HepG2 (cell line): ENCODE measurements around the gene PA2G4. TPM values are rescaled to one million over a fixed set of nuclear protein-coding genes. Genes with fewer than 3 reads are reported as not detected.

Experiments
- ATAC-seq: fragments of 200-7000 bp; cut with Tn5 transposase; 3 replicates; pipeline ENCODE4 v1.9.1; 2020; ENCODE audit warnings: mild to moderate bottlenecking, moderate library complexity
- BruUV-seq: library from RNA; stranded (reverse); fragments of 400-500 nt; replicated peaks from 2 replicates; lab custom pipeline; 2021; lab: Mats Ljungman, UMichigan
- CTCF ChIA-PET: fragments of 300-600 bp; formaldehyde crosslinking; extraction: SDS; loops from one replicate; lab custom pipeline; 2021; ENCODE audit warnings: low total read pairs, inconsistent platforms, low intra/inter-chr PET ratio; lab: Yijun Ruan, JAX
- POLR2A ChIA-PET: fragments of 350-600 bp; sonication (Branson Sonifier 250); formaldehyde crosslinking; loops from one replicate; lab custom pipeline; 2020; ENCODE audit warnings: antibody characterized with exemption, inconsistent platforms; lab: Yijun Ruan, JAX
- DNase-seq: peaks from one replicate; pipeline ENCODE4 v3.0.0-alpha.2; 2015; ENCODE audit warnings: low spot score
- FAIRE-seq: peaks from 3 replicates; lab custom pipeline; 2011; peaks lifted over from hg19 to GRCh38; lab: Jason Lieb, UNC
- H2AFZ ChIP-seq: one replicate; pipeline ENCODE4 v1.6.1; 2011; ENCODE audit warnings: low read length, inconsistent platforms
- H3K27ac ChIP-seq: fragments of 300-600 bp; 3 replicates; pipeline ENCODE4 v1.8.0; 2011; ENCODE audit warnings: mixed run types, mild to moderate bottlenecking, mixed read lengths, low read length, inconsistent platforms; ENCODE audit not compliant: insufficient read depth; ENCODE audit errors: extremely low read length
- H3K27me3 ChIP-seq, 2 experiments: fragments of 200-600 bp in 1 of 2; 2 replicates in 1 of 2; 3 replicates in 1 of 2; pipeline versions ENCODE4 v1.6.0 to v1.8.0; 2011; ENCODE audit warnings: low read length in 2 of 2, mild to moderate bottlenecking in 2 of 2, moderate library complexity in 2 of 2, inconsistent platforms in 1 of 2; ENCODE audit not compliant: insufficient read depth in 2 of 2, control insufficient read depth in 1 of 2
- H3K36me3 ChIP-seq, 2 experiments: fragments of 200-600 bp in 1 of 2; replicated peaks in 1 of 2; 2 replicates in 1 of 2; 3 replicates in 1 of 2; pipeline versions ENCODE4 v1.5.1 to v1.8.0; 2011; ENCODE audit warnings: low read length in 2 of 2, inconsistent platforms in 1 of 2; ENCODE audit not compliant: insufficient read depth in 2 of 2, control insufficient read depth in 1 of 2
- H3K4me1 ChIP-seq: 2 replicates; pipeline ENCODE4 v1.5.1; 2012; ENCODE audit warnings: low read length, inconsistent platforms; ENCODE audit not compliant: insufficient read depth
- H3K4me2 ChIP-seq: 2 replicates; pipeline ENCODE4 v1.6.0; 2011; ENCODE audit warnings: low read depth, low read length, inconsistent platforms
- H3K4me3 ChIP-seq, 3 experiments: fragments of 200-600 bp in 1 of 3; sonication (generic), shearing (Covaris generic) in 1 of 3; replicated peaks in 1 of 3; 2 replicates each; pipeline ENCODE4 v1.5.1; 2011 to 2016; ENCODE audit warnings: low read length in 3 of 3, inconsistent platforms in 2 of 3, low read depth in 2 of 3, mild to moderate bottlenecking in 2 of 3, control low read depth in 1 of 3, mixed read lengths in 1 of 3; ENCODE audit not compliant: insufficient read depth in 1 of 3
- H3K79me2 ChIP-seq: one replicate; pipeline ENCODE4 v1.6.1; 2011; ENCODE audit warnings: low read length, inconsistent platforms; ENCODE audit not compliant: insufficient read depth
- H3K9ac ChIP-seq: 2 replicates; pipeline ENCODE4 v1.6.0; 2011; ENCODE audit warnings: mild to moderate bottlenecking, low read depth, low read length, inconsistent platforms; ENCODE audit not compliant: insufficient read depth
- H3K9me3 ChIP-seq: 2 replicates; pipeline ENCODE4 v1.5.1; 2012; ENCODE audit warnings: mild to moderate bottlenecking, low read length
- H4K20me1 ChIP-seq: 2 replicates; pipeline ENCODE4 v1.6.0; 2011; ENCODE audit warnings: inconsistent platforms, mild to moderate bottlenecking, low read length, moderate library complexity; ENCODE audit not compliant: insufficient read depth
- AFF4 ChIP-seq: sonication (generic); formaldehyde crosslinking; IDR thresholded peaks from 2 replicates; pipeline ENCODE4 v1.4.0; 2020; ENCODE audit warnings: missing genetic modification reagents
- ELF3 ChIP-seq: IDR thresholded peaks from 2 replicates; pipeline ENCODE4 v1.6.1; 2016; ENCODE audit warnings: missing genetic modification reagents, missing compliant biosample characterization
- ETV6 ChIP-seq: sonication (generic); formaldehyde crosslinking; conservative IDR thresholded peaks from 2 replicates; pipeline ENCODE4 v1.4.0; 2020; ENCODE audit warnings: missing genetic modification reagents
- MYNN ChIP-seq: sonication (generic); formaldehyde crosslinking; IDR thresholded peaks from 2 replicates; pipeline ENCODE4 v1.4.0; 2020; ENCODE audit warnings: mild to moderate bottlenecking, low read depth, missing genetic modification reagents
- SALL1 ChIP-seq: sonication (generic); formaldehyde crosslinking; IDR thresholded peaks from 2 replicates; pipeline ENCODE4 v1.8.0; 2022; ENCODE audit warnings: mild to moderate bottlenecking, missing genetic modification reagents
- SIN3B ChIP-seq: fragments of 150-350 bp; IDR thresholded peaks from 2 replicates; pipeline ENCODE4 v1.6.1; 2014; ENCODE audit warnings: low read length
- ZC3H13 ChIP-seq: sonication (generic); formaldehyde crosslinking; IDR thresholded peaks from 2 replicates; pipeline ENCODE4 v1.8.1; 2023; ENCODE audit warnings: mild to moderate bottlenecking, missing genetic modification reagents, moderate library complexity
- ZNF326 ChIP-seq: sonication (generic); formaldehyde crosslinking; IDR thresholded peaks from 2 replicates; pipeline ENCODE4 v1.4.0; 2020; ENCODE audit warnings: missing genetic modification reagents, borderline replicate concordance
- ZNF652 ChIP-seq: IDR thresholded peaks from 2 replicates; pipeline ENCODE4 v1.6.1; 2016; ENCODE audit warnings: low read depth, borderline replicate concordance
- WGBS: methylation state at CpG from one replicate; pipeline ENCODE4 v1.1.6; 2017; ENCODE audit warnings: low lambda C conversion rate; 5-methylcytosine and 5-hydroxymethylcytosine counted together
- in situ Hi-C: cut with HindIII; loops from 2 replicates; pipeline ENCODE4 v1.10.0; 2017; ENCODE audit warnings: low pct_unique_long_range_greater_than_20kb; ENCODE audit not compliant: extremely low pct_ligation_motif_present
- intact Hi-C: fragments of 100-400 bp; cut with micrococcal nuclease; formaldehyde crosslinking; loops from one replicate; pipeline ENCODE4 v1.10.0; 2022; ENCODE audit not compliant: unreplicated experiment
- polyA plus RNA-seq, 8 experiments: library from polyadenylated mRNA; depleted of rRNA in 3 of 8; stranded (reverse) in 7 of 8; unstranded in 1 of 8; fragments of >200 nt; fragmentation: Illumina TruSeq in 4 of 8; extraction: Trizol in 4 of 8; gene quantifications; 2 replicates each; pipeline versions ENCODE4 v1.2.1 to v1.2.3, GENCODE V29; 2011 to 2016; ENCODE audit warnings: low read depth in 4 of 8, missing spikeins in 1 of 8, mixed read lengths in 1 of 8; ENCODE audit not compliant: insufficient read depth in 1 of 8
- total RNA-seq, 5 experiments: library from RNA; depleted of rRNA; stranded (reverse); fragments of >200 nt; fragmentation: Illumina TruSeq; extraction: Trizol; gene quantifications; 2 replicates each; pipeline ENCODE4 v1.2.3, GENCODE V29; 2016; ENCODE audit warnings: low read depth in 1 of 5
- TF ChIP-seq, protein P1 (sequence below): sonication (generic); formaldehyde crosslinking; conservative IDR thresholded peaks from 2 replicates; pipeline ENCODE4 v1.4.0; 2020; ENCODE audit warnings: missing genetic modification reagents
- TF ChIP-seq, protein P2 (sequence below): sonication (generic); formaldehyde crosslinking; IDR thresholded peaks from 2 replicates; pipeline ENCODE4 v1.5.0; 2020; ENCODE audit warnings: mild to moderate bottlenecking, missing genetic modification reagents
- TF ChIP-seq, protein P3 (sequence below): sonication (generic); formaldehyde crosslinking; IDR thresholded peaks from 2 replicates; pipeline ENCODE4 v1.8.0; 2022; ENCODE audit warnings: mild to moderate bottlenecking, missing genetic modification reagents, borderline replicate concordance

PA2G4 gene
- total and polyA plus RNA-seq, 2 of the 13 experiments (the other 11 are each of a cell fraction or from before 2014, with no cell fraction given) = 147 to 240 TPM

GRCh38 chr12:56141946-56142784 is 37.8 kb downstream of the PA2G4 start:
- BruUV-seq = no TSS peak
- TF ChIP-seq ZC3H13 (no peak), ZNF326 (no peak), ETV6 (CRISPR knock-in tag) (no peak), SIN3B (no peak), ELF3 (no peak), MYNN (CRISPR knock-in tag) (no peak), ZNF652 (no peak), AFF4 (no peak), SALL1 (CRISPR knock-in tag) (no peak)
- TF ChIP-seq, protein P1, sequence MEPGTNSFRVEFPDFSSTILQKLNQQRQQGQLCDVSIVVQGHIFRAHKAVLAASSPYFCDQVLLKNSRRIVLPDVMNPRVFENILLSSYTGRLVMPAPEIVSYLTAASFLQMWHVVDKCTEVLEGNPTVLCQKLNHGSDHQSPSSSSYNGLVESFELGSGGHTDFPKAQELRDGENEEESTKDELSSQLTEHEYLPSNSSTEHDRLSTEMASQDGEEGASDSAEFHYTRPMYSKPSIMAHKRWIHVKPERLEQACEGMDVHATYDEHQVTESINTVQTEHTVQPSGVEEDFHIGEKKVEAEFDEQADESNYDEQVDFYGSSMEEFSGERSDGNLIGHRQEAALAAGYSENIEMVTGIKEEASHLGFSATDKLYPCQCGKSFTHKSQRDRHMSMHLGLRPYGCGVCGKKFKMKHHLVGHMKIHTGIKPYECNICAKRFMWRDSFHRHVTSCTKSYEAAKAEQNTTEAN = no peak
- TF ChIP-seq, protein P2, sequence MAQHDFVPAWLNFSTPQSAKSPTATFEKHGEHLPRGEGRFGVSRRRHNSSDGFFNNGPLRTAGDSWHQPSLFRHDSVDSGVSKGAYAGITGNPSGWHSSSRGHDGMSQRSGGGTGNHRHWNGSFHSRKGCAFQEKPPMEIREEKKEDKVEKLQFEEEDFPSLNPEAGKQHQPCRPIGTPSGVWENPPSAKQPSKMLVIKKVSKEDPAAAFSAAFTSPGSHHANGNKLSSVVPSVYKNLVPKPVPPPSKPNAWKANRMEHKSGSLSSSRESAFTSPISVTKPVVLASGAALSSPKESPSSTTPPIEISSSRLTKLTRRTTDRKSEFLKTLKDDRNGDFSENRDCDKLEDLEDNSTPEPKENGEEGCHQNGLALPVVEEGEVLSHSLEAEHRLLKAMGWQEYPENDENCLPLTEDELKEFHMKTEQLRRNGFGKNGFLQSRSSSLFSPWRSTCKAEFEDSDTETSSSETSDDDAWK (CRISPR knock-in tag) = no peak
- TF ChIP-seq, protein P3, sequence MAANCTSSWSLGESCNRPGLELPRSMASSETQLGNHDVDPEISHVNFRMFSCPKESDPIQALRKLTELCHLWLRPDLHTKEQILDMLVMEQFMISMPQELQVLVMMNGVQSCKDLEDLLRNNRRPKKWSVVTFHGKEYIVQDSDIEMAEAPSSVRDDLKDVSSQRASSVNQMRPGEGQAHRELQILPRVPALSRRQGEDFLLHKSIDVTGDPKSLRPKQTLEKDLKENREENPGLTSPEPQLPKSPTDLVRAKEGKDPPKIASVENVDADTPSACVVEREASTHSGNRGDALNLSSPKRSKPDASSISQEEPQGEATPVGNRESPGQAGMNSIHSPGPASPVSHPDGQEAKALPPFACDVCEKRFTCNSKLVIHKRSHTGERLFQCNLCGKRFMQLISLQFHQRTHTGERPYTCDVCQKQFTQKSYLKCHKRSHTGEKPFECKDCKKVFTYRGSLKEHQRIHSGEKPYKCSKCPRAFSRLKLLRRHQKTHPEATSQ (CRISPR knock-in tag) = no peak
- TF ChIP-seq, all 625 proteins: peak for 0
- WGBS = 97% methylated on average over 19 of the region's 19 CpGs
- Histone ChIP-seq H3K9ac (no peak overlapping the region), H3K9me3 (no peaks in the 10 kb centered on the region), H3K4me2 (no peak overlapping the region), H3K4me1 (no peaks in the 10 kb centered on the region), H3K79me2 (no peaks in the 10 kb centered on the region), H4K20me1 (no peaks in the 10 kb centered on the region), H2AFZ (no peak overlapping the region), H3K36me3 (peaks cover 15 to 72% of the 10 kb centered on the region in 2 experiments), H3K27ac (no peak overlapping the region), H3K27me3 (no peaks in the 10 kb centered on the region), H3K4me3 (no peak overlapping the region)
- ChIA-PET POLR2A (interaction anchor here (0.8 to 1.0 kb wide), 3 partner anchors 15 to 23 kb away, joined by 3 to 4 read pairs (median 3); partner anchors contain the start of genes ESYT1 and MYL6), CTCF (no interaction called here)
- intact Hi-C loops = no loop called here
- FAIRE-seq (no peak), ATAC-seq (no peak; the same call in 2 of the 3 replicates), DNase-seq (no peak)
- in situ Hi-C loops = no loop called here
